DMS53 treated with DMSO at 0.1 percent for 48 hours (cell line): ENCODE data around the gene TTC28.
"Not testable (repeated sequence)": the region's sequence is repeated elsewhere in the genome, so short reads cannot be mapped to it uniquely, and the experiment has no call there.

Experiments
- DNase-seq: peaks from one replicate; lab custom pipeline; 2025; ENCODE audit not compliant: unreplicated experiment; lab: John Stamatoyannopoulos, UW

TTC28 gene

DNA sequence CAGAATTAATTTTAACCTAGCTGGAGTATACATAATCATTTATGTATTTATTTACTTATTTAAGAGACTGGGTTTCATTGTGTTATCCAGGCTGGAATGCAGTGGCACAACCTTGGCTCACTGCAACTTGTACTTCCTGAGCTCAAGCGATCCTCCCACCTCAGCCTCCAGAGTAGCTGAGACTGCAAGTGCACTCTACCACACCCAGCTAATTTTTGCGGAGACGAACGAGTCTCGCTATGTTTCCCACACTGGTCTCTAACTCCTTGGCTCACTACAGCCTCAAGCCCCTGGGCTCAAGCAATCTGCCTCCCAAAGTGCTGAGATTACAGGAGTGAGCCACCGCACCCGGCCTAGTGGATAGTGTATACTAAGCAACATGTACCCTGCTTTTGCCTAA lies 1.5 kb downstream of the TTC28 start:
- not testable (repeated sequence) for DNase-seq

- no peak for DNase-seq
Observed at GRCh38 chr22:28674121-28674563, 5.5 kb downstream of the TTC28 start.

DNA sequence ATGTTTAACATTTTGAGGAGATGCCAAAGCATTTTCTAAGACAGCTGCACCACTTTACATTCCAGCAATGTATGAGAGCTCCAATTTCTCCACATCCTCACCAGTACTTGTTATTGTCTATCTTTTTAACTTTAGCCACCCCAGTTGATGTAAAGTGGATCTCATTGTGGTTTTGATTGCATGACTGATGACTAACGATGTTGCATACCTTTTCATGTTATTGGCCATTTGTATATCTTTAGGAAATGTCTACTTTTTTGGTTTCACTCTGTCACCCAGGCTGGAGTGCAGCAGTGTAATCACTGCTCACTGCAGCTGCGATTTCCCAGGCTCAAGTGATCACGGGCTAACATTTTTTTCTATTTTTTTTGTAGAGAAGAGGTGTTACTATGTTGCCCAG lies 8.9 kb downstream of the TTC28 start:
- no peak for DNase-seq

DNA sequence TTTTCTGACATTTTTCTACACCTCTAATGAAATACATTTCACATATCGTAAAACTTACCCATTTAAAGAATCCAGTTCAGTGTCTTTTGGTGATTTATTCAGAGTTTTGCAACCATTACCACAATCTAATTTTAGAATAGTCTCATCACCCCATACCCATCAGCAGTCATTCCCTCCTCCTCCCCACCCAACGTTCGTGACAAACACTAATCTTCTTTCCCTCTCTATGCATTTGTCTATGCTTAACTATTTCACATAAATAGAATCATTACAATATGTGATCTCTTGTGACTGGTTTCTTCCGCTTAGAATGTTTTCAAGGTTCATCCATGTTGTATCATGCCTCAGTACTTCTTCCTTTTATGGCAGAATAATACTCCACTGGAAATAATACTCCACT lies 9.5 kb downstream of the TTC28 start:
- DNase-seq = no peak

DNA sequence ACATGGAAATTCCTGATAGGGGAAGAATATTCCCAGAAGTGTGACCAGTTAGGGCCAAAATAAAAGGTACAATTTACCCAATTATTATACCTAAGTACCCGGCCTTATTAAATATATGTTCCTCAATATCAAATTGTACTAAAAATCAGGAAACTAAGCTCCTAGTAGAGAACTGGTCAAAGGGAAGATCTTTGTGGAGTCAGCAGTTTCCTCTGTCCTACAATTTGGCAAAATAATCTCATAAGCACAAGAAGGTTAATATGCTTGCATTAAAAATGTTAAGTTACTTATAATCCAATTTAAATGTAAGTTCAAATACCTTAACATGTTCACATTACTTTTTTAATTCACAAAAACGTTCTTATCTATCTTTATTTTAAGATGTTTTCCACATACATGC lies 10.3 kb downstream of the TTC28 start:
- no peak for DNase-seq

GRCh38 chr22:28663569-28663942 lies 16.1 kb downstream of the TTC28 start:
- DNase-seq = not testable (repeated sequence)

GRCh38 chr22:28658448-28658847 lies 21.2 kb downstream of the TTC28 start:
- no peak for DNase-seq

DNA sequence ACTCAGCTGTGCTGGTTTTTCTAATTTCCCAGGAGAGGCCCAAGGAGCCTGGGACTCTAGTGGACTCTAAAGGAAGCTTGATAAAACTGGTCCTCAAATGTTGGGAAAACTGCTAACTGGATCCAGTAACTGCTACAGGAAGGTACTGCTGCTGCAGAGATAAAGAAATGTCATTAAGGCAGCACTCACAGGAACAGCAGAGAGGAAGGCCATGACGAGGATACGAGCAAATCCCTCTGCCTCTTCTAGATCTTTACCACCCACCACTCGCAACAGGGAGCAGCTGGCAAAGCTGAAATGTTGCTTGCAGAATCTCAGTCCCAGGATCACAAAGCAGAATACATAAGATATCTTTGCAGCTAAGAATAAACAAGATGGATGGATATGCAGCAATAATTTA lies 23.5 kb downstream of the TTC28 start:
- DNase-seq = no peak

GRCh38 chr22:28650463-28650862 lies 29.2 kb downstream of the TTC28 start:
- no peak for DNase-seq

DNA sequence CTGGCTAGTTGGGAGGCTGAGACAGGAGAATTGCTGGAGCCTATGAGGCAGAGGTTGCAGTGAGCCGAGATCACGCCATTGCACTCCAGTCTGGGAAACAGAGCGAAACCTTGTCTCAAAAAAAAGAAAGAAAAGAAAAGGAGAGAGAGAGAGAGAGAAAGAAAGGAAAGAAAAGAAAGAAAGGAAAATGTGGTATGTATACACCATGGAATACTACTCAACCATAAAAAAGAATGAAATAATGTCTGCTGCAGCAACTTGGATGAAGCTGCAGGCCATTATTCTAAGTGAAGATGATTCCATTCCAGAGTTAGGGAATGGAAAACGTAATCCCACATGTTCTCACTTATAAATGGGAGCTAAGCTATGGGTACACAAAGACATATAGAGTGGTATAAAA lies 30.8 kb downstream of the TTC28 start:
- no peak for DNase-seq

- no peak for DNase-seq
Observed at GRCh38 chr22:28647216-28647615, 32.4 kb downstream of the TTC28 start.

DNA sequence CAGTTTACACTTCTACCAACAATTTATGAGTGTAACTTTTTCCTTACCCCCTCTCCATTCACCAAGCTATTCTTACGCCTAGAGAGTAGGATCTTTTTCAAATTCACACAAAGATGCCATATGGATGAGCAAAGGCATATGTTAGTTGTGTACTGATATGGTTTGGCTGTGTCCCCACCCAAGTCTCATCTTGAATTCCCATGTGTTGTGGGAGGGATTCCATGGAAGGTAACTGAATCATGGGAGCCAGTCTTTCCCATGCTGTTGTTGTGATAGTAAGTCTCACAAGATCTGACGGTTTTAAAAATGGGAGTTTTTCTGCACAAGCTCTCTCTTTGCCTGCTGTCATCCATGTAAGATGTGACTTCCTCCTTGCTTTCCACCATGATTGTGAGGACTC lies 40.3 kb downstream of the TTC28 start:
- no peak for DNase-seq

DNA sequence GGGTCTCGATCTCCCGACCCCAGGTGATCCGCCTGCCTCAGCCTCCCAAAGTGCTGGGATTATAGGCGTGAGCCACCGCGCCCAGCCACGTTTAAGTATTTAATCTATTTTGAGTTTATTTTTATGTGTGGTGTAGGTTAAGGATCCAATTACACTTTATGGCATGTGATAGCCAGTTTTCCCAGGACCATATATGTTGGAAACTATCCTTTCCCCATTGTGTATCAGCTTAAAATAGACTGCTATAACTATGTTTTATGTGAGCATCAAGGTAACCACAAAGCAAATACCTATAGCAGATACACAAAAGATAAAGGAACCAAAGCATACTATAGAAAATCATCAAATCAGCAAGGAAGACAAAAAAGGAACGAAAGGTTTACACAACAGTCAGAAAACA lies 42.4 kb downstream of the TTC28 start:
- DNase-seq = no peak

DNA sequence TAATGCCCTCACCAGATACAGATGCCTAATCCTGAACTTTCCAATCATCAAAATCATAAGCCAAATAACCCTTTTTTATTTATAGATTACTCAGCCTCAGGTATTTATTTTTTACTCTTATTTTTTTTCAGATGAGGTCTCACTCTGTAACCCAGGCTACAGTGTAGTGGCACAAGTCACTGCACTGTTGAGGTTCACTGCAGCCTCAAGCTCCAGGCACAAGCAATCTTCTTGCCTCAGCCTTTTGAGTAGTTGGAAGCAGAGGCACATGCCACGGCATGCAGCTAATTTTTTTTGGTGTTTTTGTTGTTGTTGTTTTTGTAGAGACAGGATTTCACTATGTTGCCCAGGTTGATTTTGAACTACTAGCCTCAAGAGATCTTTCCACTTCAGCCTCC lies 49.5 kb downstream of the TTC28 start:
- DNase-seq = no peak

DNA sequence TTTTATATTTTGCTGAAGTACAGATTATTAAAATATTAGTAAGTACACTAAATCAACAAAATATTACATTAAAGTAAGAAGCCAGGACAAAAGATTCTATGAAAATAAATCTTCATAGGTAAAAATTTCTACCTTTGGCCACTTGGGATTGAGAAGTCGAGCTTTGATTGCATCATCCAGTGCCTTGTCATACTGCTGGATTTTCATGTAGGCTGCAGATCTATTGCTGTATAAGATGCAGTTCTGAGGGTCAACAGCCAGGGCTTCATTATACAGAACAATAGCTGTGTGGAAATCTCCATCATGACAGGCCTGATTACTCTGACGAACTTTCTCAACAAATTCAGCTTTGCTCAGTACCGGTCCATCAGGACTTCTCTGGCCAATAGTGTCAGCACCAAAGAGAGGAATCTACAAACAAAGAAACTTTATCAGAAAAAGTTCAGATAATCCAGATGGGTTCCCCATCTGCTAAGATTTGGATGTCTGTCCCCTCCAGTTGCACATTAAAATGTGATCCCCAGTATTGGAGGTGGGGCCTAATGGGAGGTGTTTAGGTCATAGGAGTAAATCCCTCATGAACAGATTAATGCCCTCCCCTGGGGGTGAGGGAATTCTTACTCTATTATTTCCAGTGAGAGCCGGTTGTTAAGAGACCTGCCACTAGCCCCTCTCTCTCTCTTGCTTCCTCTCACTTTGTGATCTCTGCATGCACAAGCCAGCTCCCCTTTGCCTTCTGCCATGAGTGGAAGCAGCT lies 50.0 kb downstream of the TTC28 start:
- no peak for DNase-seq

GRCh38 chr22:28628766-28629165 lies 50.9 kb downstream of the TTC28 start:
- DNase-seq = no peak

DNA sequence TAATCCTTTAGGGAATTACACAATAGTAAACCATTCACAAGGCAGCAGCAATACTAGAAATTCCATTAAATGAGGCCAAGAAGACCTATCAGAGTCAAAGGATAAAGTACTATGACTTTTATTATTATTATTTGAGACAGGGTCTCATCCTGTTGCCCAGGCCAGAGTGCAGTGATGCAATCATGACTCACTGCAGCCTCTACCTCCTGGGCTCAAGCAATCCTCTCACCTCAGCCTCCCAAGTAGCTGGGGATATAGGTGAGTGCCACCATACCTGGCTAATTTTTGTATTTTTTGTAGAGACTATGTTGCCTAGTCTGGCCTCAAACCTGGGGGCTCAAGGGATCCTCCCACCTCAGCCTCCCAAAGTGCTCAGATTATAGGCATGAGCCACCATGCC lies 51.8 kb downstream of the TTC28 start:
- DNase-seq = no peak

- no peak for DNase-seq
Observed at GRCh38 chr22:28620244-28620922, 59.3 kb downstream of the TTC28 start.

- DNase-seq = no peak
Observed at GRCh38 chr22:28619236-28619635, 60.4 kb downstream of the TTC28 start.

DNA sequence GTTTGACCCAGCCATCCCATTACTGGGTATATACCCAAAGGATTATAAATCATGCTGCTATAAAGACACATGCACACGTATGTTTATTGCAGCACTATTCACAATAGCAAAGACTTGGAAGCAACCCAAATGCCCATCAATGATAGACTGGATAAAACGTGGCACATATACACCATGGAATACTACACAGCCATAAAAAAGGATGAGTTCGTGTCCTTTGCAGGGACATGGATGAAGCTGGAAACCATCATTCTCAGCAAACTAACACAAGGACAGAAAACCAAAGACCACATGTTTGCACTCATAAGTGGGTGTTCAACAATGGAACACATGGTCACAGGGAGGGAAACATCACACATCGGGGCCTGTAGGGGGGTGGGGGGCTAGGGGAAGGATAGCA lies 64.2 kb downstream of the TTC28 start:
- DNase-seq = not testable (repeated sequence)

GRCh38 chr22:28609921-28610320 lies 69.7 kb downstream of the TTC28 start:
- DNase-seq = no peak

DNA sequence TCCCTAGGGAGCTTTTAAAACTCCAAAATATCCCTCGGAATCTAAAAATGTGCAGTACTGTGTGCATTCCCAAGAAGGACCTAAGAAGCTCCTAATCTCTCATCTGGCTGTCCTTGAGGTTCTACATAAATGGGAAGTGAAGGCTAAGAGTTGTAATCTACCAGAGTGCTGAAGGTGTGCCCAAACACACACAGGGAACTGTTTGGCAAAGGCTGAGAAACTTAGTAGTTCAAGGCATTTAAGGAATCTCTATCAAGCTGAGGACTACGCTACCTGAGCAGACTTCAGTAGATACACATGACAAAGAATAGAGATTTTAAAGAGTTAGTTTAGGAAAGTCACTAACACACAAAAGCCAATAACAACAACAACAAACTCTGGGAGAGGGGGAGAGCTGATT lies 71.1 kb downstream of the TTC28 start:
- no peak for DNase-seq

DNA sequence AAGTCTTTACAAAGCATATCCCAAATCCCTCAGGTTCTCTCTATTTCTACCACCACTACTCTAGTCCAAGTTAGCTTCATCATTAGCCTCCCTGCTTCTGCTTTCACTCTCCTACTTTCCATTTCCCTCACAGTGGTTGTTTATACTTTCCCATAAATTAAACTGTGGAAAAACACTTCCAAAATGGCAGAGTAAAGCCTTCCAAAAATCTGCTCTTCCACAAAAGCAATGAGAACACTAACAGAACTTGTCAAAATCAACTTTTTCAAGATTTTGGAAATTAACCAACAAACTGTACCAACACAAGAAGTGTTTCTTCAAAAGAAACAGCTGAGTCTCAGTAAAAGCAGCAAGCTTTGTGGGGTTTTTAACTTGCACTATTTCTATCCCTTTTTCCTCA lies 71.8 kb downstream of the TTC28 start:
- DNase-seq = no peak
